ENCODE results near the gene ITPR2.

ITPR2 gene

DNA sequence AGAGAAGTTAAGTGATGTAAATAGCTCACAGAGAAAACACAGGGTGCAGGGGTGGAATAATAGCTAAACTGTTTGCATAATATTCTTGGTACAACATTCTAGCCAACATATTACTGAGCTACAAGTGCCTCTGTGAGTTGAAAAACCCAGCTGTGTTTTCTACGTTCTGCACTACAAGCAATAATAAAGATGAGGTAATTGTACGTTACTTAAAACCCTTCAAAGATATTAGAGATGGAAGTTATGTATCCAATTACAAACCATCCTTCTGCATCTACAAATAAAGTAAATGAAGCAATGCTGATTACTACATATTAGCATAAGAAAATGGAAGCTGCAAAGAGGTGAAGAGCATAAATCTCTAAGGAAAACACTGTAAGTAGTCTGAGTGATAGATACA lies 366.3 kb downstream of the ITPR2 start:
- H3K27me3 ChIP-seq (ENCODE audit: control insufficient read depth, insufficient read depth, low read length), result no peaks in the 10 kb centered on the region
- no peak overlapping the region for H3K4me3 ChIP-seq (ENCODE audit: low read length)
- no peak overlapping the region for H3K9ac ChIP-seq (ENCODE audit: low read length)
- H3K4me1 ChIP-seq (ENCODE audit: control insufficient read depth, insufficient read depth, low read length), result no peaks in the 10 kb centered on the region
- no peaks in the 10 kb centered on the region for H3K9me3 ChIP-seq (ENCODE audit: control insufficient read depth, low read length)
- H3K36me3 ChIP-seq (ENCODE audit: control insufficient read depth, insufficient read depth, low read length), result no peaks in the 10 kb centered on the region

DNA sequence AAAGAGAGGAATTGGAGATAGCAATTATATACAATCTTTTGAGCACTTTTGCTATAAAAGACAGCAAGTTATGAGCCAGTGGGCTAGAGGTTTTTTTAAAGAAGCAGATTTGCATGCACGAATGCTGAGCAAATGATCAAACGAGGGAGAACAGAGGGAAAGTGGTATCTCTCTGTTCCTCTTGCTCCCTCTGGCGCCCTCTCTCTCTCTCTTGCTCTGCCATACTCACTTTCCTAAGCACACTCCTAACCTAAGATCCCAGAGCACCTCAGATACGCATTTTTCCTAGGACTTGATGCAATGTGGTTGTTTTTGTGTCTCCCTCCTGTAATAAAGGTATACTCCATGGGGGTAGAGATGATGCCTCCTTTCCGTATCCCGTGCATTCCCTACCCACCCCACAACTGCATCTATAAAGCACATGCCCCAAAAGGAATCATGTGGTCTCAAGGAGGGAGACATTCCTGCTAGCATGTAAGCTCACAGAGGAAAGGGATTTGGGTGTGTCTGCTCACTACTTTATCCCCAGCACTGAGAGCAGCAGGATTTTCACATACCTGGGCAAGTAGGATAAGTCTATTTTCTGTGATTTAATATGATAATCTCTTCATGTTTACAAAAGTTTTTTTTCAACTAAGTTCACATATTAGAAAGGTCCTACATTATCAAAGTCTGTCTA lies 367.4 kb downstream of the ITPR2 start:
- no peaks in the 10 kb centered on the region for H3K36me3 ChIP-seq (ENCODE audit: control insufficient read depth, insufficient read depth, low read length)
- H3K4me3 ChIP-seq (ENCODE audit: low read length), result no peak overlapping the region
- no peaks in the 10 kb centered on the region for H3K27me3 ChIP-seq (ENCODE audit: control insufficient read depth, insufficient read depth, low read length)
- H3K9me3 ChIP-seq (ENCODE audit: control insufficient read depth, low read length), result no peaks in the 10 kb centered on the region
- no peaks in the 10 kb centered on the region for H3K4me1 ChIP-seq (ENCODE audit: control insufficient read depth, insufficient read depth, low read length)
- no peak overlapping the region for H3K9ac ChIP-seq (ENCODE audit: low read length)

DNA sequence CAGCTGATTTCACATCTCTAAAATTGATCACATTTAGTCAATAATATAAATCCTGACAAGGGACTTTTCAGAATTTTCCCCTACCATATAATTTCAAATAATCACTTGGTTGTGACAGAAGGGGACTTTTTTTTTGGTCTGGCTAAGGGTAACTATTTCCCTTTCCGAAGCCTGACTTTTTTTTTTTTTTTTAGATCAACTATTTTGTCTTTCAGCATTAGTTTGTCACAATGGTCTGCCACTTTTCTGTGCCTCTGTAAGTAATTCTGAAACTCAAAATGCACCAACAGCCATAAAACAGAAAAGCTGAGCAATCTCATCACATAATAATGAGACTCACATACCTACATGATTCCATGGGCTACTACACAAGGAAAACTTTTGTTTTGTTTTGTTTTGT lies 371.2 kb downstream of the ITPR2 start:
- Histone ChIP-seq H3K36me3 (ENCODE audit: control insufficient read depth, insufficient read depth, low read length) (no peaks in the 10 kb centered on the region), H3K9me3 (ENCODE audit: control insufficient read depth, low read length) (no peaks in the 10 kb centered on the region), H3K9ac (ENCODE audit: low read length) (no peak overlapping the region), H3K27me3 (ENCODE audit: control insufficient read depth, insufficient read depth, low read length) (no peaks in the 10 kb centered on the region), H3K4me3 (ENCODE audit: low read length) (no peak overlapping the region), H3K4me1 (ENCODE audit: control insufficient read depth, insufficient read depth, low read length) (no peaks in the 10 kb centered on the region)

DNA sequence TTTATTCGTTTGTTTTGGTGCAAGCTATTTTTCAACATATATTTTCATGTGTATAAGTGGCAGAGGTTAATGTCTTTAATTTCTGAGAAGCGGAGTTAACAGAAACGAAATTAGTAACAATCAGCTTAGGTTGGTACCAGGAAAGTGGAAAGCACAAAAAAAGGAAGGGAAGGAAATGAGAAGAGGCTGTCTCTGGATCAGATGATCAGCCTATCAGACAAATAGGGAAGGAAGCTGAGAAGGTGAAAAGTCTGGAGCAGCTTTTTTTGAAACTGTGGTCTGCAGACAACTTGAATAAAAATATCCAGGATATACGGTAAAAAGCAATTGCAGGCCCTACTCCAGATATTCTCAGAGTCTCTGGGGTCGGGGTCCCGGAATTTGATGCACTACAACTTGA lies 372.6 kb downstream of the ITPR2 start:
- H3K4me3 ChIP-seq (ENCODE audit: low read length), result no peak overlapping the region
- H3K9me3 ChIP-seq (ENCODE audit: control insufficient read depth, low read length), result no peaks in the 10 kb centered on the region
- H3K4me1 ChIP-seq (ENCODE audit: control insufficient read depth, insufficient read depth, low read length), result peaks cover 3% of the 10 kb centered on the region
- H3K36me3 ChIP-seq (ENCODE audit: control insufficient read depth, insufficient read depth, low read length), result no peaks in the 10 kb centered on the region
- H3K9ac ChIP-seq (ENCODE audit: low read length), result no peak overlapping the region
- H3K27me3 ChIP-seq (ENCODE audit: control insufficient read depth, insufficient read depth, low read length), result no peaks in the 10 kb centered on the region

DNA sequence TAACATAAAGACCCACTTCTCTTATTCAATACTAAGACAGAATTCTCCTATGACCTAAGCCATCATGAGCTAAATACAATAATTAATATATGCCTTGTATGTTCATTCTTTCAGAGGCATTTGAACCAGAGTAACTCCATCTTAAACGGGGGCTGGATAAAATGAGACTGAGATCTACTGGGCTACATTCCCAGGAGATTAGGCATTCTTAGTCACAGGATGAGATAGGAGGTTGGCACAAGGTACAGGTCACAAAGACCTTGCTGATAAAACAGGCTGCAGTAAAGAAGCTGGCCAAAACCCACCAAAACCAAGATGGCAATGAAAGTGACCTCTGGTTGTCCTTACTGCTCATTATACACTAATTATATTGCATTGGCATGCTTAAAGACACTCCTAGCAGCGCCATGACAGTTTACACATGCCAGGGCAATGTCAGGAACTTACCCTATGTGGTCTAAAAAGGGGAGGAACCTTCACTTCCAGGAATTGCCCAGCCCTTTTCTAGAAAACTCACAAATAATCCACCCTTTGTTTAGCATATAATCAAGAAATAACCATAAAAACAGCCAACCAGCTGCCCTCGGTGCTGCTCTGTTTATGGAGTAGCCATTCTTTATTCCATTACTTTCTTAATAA lies 376.9 kb downstream of the ITPR2 start:
- no peaks in the 10 kb centered on the region for H3K27me3 ChIP-seq (ENCODE audit: control insufficient read depth, insufficient read depth, low read length)
- no peaks in the 10 kb centered on the region for H3K9me3 ChIP-seq (ENCODE audit: control insufficient read depth, low read length)
- H3K36me3 ChIP-seq (ENCODE audit: control insufficient read depth, insufficient read depth, low read length), result no peaks in the 10 kb centered on the region
- H3K9ac ChIP-seq (ENCODE audit: low read length), result no peak overlapping the region
- peaks cover 3% of the 10 kb centered on the region for H3K4me1 ChIP-seq (ENCODE audit: control insufficient read depth, insufficient read depth, low read length)
- H3K4me3 ChIP-seq (ENCODE audit: low read length), result no peak overlapping the region

DNA sequence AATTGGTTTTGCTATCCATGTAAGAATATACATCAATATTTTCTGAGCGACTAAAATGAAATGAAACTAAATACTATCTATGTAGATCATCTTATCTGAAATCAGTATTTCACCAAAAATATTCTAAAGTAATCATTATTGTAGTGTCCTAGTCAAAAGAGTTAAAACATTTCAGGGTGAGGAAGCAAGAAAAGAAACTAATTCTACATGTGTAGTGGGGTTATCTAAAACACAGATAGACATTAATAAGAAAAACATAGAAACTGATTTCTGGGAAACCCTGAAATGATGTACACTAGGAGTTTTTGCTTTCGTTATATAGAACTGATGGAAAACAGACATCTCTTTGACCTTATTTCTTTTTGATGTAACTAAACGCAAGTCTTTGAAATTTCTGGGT lies 379.7 kb downstream of the ITPR2 start:
- Histone ChIP-seq H3K9ac (ENCODE audit: low read length) (no peak overlapping the region), H3K9me3 (ENCODE audit: control insufficient read depth, low read length) (no peaks in the 10 kb centered on the region), H3K4me3 (ENCODE audit: low read length) (no peak overlapping the region), H3K27me3 (ENCODE audit: control insufficient read depth, insufficient read depth, low read length) (no peaks in the 10 kb centered on the region), H3K36me3 (ENCODE audit: control insufficient read depth, insufficient read depth, low read length) (no peaks in the 10 kb centered on the region), H3K4me1 (ENCODE audit: control insufficient read depth, insufficient read depth, low read length) (peaks cover 3% of the 10 kb centered on the region)

DNA sequence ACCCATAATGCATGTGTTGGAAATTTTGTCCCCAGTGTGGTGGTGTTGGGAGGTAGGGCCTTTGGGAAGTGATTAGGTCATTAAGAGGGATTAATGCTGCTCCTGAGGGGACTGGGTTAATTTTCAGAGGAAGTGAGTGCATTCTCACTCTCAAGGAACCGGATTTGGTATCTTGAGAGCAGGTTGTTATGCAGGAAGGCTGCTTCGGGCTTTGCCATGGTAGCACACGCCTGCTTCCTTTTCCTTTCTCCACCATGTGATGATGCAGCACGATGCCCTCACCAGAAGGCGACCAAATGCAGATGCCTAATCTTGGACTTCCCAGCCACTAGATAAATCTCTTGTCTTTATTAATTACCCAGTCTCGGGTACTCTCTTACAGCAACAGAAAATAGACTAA lies 380.5 kb downstream of the ITPR2 start:
- no peaks in the 10 kb centered on the region for H3K27me3 ChIP-seq (ENCODE audit: control insufficient read depth, insufficient read depth, low read length)
- no peak overlapping the region for H3K9ac ChIP-seq (ENCODE audit: low read length)
- no peak overlapping the region for H3K4me3 ChIP-seq (ENCODE audit: low read length)
- no peaks in the 10 kb centered on the region for H3K9me3 ChIP-seq (ENCODE audit: control insufficient read depth, low read length)
- no peaks in the 10 kb centered on the region for H3K36me3 ChIP-seq (ENCODE audit: control insufficient read depth, insufficient read depth, low read length)
- peaks cover 3% of the 10 kb centered on the region for H3K4me1 ChIP-seq (ENCODE audit: control insufficient read depth, insufficient read depth, low read length)

DNA sequence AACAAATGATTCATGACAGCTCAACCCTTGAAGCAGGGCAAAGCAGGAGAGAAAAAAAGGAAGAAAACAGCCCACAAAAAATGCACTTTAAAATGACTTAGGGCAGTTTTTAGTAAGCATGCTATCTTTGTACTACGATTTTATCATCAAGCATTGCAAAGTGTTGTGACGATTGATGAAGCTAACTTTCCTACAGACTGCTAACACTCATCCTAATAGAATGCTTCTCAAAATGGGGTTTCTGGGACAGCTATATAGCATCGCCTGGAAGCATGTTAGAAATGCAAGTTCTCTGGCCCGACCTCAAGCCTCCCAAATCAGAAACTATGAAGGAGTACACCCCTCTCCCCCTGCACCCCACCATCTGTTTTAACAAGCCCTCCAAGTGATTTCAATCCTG lies 381.2 kb downstream of the ITPR2 start:
- Histone ChIP-seq H3K36me3 (ENCODE audit: control insufficient read depth, insufficient read depth, low read length) (no peaks in the 10 kb centered on the region), H3K9ac (ENCODE audit: low read length) (no peak overlapping the region), H3K9me3 (ENCODE audit: control insufficient read depth, low read length) (no peaks in the 10 kb centered on the region)

DNA sequence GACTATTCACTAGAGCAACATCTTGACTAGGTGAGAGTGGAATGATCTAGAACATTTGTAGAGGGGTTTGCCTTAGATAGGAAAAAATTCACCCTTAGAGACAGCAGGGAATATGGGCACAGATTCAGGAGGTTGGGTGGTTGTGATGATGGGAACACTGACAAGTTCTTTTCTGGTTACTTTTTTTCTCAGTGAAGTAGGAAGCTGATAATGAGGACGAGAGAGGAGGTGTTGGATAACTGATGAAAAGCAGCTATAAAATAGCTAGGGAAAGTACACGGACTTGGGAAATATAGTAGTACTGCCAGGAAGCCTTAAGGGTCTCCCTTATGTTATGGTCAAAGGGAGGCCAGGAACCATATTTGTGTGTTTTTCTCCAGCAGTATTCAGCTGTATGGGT lies 387.1 kb downstream of the ITPR2 start:
- Histone ChIP-seq H3K9ac (ENCODE audit: low read length) (no peak overlapping the region), H3K4me3 (ENCODE audit: low read length) (no peak overlapping the region), H3K4me1 (ENCODE audit: control insufficient read depth, insufficient read depth, low read length) (no peaks in the 10 kb centered on the region), H3K36me3 (ENCODE audit: control insufficient read depth, insufficient read depth, low read length) (no peaks in the 10 kb centered on the region), H3K27me3 (ENCODE audit: control insufficient read depth, insufficient read depth, low read length) (no peaks in the 10 kb centered on the region), H3K9me3 (ENCODE audit: control insufficient read depth, low read length) (no peaks in the 10 kb centered on the region)

More for the DNA sequence above, 381.2 kb downstream of the ITPR2 start:
- Histone ChIP-seq H3K4me3 (ENCODE audit: low read length) (no peak overlapping the region), H3K27me3 (ENCODE audit: control insufficient read depth, insufficient read depth, low read length) (no peaks in the 10 kb centered on the region), H3K4me1 (ENCODE audit: control insufficient read depth, insufficient read depth, low read length) (peaks cover 3% of the 10 kb centered on the region)

DNA sequence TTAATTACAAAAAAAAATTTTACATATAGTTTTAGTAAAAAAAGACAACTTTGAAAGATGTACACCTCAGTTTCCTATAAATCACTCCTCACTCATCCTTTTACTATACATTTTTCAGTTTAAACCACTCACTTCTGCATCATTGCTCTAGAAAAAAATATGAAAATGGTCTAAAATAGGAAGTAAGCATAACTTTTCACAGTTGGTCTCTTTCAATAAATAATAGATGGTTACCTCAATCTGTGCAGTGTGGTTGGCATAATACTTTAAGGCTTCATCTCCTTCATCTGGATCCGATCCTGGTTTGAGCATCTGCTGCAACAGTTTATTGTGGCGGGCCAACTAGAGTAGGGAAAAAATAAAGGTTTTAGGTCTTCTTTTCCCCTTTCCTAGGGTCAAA lies 389.7 kb downstream of the ITPR2 start:
- Histone ChIP-seq H3K9me3 (ENCODE audit: control insufficient read depth, low read length) (no peaks in the 10 kb centered on the region), H3K4me1 (ENCODE audit: control insufficient read depth, insufficient read depth, low read length) (no peaks in the 10 kb centered on the region), H3K9ac (ENCODE audit: low read length) (no peak overlapping the region), H3K36me3 (ENCODE audit: control insufficient read depth, insufficient read depth, low read length) (no peaks in the 10 kb centered on the region), H3K27me3 (ENCODE audit: control insufficient read depth, insufficient read depth, low read length) (no peaks in the 10 kb centered on the region), H3K4me3 (ENCODE audit: low read length) (no peak overlapping the region)

DNA sequence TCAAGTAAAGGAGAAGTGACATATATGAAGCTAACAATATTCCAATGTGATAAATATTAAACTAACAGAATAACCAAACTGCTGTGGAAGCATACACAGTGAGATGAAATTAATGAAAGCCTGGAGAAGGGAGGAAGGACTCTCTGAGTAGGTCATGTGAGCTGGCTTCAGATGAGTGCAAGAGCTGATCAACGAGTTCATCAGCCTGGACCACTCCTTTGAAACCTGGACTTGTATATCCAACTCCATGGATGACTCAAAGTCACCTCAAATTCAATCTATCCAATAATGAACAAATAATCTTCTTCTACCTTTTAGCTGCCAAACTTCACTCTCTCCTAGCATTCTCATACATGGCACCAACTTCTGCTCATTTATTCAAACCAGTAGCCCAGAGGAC lies 391.6 kb downstream of the ITPR2 start:
- Histone ChIP-seq H3K9me3 (ENCODE audit: control insufficient read depth, low read length) (no peaks in the 10 kb centered on the region), H3K36me3 (ENCODE audit: control insufficient read depth, insufficient read depth, low read length) (no peaks in the 10 kb centered on the region), H3K4me3 (ENCODE audit: low read length) (no peak overlapping the region), H3K27me3 (ENCODE audit: control insufficient read depth, insufficient read depth, low read length) (no peaks in the 10 kb centered on the region), H3K9ac (ENCODE audit: low read length) (no peak overlapping the region), H3K4me1 (ENCODE audit: control insufficient read depth, insufficient read depth, low read length) (no peaks in the 10 kb centered on the region)

DNA sequence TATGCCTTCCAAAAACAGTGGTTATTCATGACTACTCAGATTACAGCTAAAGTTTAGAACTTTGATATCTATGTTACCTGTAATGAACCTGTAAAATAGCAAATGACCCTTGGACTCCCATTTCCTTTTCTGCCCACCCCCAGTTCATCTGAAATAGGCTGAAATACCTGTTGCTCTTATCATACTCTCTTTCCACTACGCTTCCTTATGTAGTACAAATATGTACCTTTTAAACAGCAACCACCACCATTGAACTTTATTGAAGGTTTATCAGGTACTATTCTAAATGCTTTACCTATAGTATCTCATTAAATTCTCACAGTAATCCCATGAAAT lies 398.0 kb downstream of the ITPR2 start:
- Histone ChIP-seq H3K4me1 (ENCODE audit: control insufficient read depth, insufficient read depth, low read length) (no peaks in the 10 kb centered on the region), H3K4me3 (ENCODE audit: low read length) (no peak overlapping the region), H3K9ac (ENCODE audit: low read length) (no peak overlapping the region), H3K27me3 (ENCODE audit: control insufficient read depth, insufficient read depth, low read length) (no peaks in the 10 kb centered on the region), H3K9me3 (ENCODE audit: control insufficient read depth, low read length) (no peaks in the 10 kb centered on the region), H3K36me3 (ENCODE audit: control insufficient read depth, insufficient read depth, low read length) (no peaks in the 10 kb centered on the region)

Data from mucosa of stomach (tissue), 1 donor.